Measurements from ENCODE around the gene SLC38A11. TPM values are rescaled to one million over a fixed set of nuclear protein-coding genes. Genes with fewer than 3 reads are reported as not detected.

Gene SLC38A11
- polyA plus RNA-seq, 1 of the 3 experiments (the other 2 are of a cell fraction) = not detected

GRCh38 chr2:164873210-164873908 is 82.0 kb downstream of the SLC38A11 start:
- POLR2A ChIA-PET = no interaction called here
- no peaks in the 10 kb centered on the region for H3K9me2 ChIP-seq
- no peaks in the 10 kb centered on the region for H3K9me3 ChIP-seq
- H3K27ac ChIP-seq (ENCODE audit: low read depth in 2 of 2, low read length in 1 of 2) = no peak overlapping the region
- H3K9ac ChIP-seq = no peak overlapping the region
- no peaks in the 10 kb centered on the region for H3K79me2 ChIP-seq (ENCODE audit: insufficient read depth)
- CTCF ChIA-PET = interaction anchor here (1.1 kb wide), 1 partner anchor 31 kb away, joined by 6 read pairs; the partner anchor contains the start of gene COBLL1
- H4K20me1 ChIP-seq (ENCODE audit: insufficient read depth) = no peaks in the 10 kb centered on the region
- H3K4me3 ChIP-seq (ENCODE audit: low read depth in 2 of 2, low read length in 1 of 2) = no peak overlapping the region
- H3K27me3 ChIP-seq (ENCODE audit: insufficient read depth) = no peaks in the 10 kb centered on the region
- 81% methylated on average over 9 of the region's 9 CpGs for WGBS (ENCODE audit: low lambda C conversion rate)
- no peaks in the 10 kb centered on the region for H3K36me3 ChIP-seq (replicated peaks in 1 of 2; ENCODE audit: control insufficient read depth in 1 of 2, insufficient read depth in 2 of 2, low read length in 1 of 2)
- H3F3A ChIP-seq (replicated peaks; ENCODE audit: insufficient read depth) = no peaks in the 10 kb centered on the region
- no peak overlapping the region for H2AFZ ChIP-seq (ENCODE audit: low read depth)
- DNase-seq = no peak
- TF ChIP-seq RXRA (IDR thresholded peaks at IDR 0.05; ENCODE audit: borderline replicate concordance, low read depth) = no peak
- TF ChIP-seq MEF2A (IDR thresholded peaks at IDR 0.05; ENCODE audit: borderline replicate concordance, low read depth) = no peak
- TF ChIP-seq ZBTB33 (IDR thresholded peaks at IDR 0.05; ENCODE audit: borderline replicate concordance, low read depth) = no peak
- no peak for TF ChIP-seq GABPA (IDR thresholded peaks at IDR 0.05; ENCODE audit: low read depth)
- TF ChIP-seq IRF3 (IDR thresholded peaks at IDR 0.05; ENCODE audit: low read depth, low read length) = no peak
- no peak for TF ChIP-seq JUND (IDR thresholded peaks at IDR 0.05)
- TF ChIP-seq TEAD4 (IDR thresholded peaks at IDR 0.05; ENCODE audit: borderline replicate concordance, insufficient read depth) = no peak
- no peak for TF ChIP-seq MAX (IDR thresholded peaks at IDR 0.05; ENCODE audit: low read depth)
- TF ChIP-seq USF1 (IDR thresholded peaks at IDR 0.05; ENCODE audit: borderline replicate concordance, low read depth) = no peak
- no peak for TF ChIP-seq TCF12 (IDR thresholded peaks at IDR 0.05)
- TF ChIP-seq USF2 (IDR thresholded peaks at IDR 0.05; ENCODE audit: borderline replicate concordance, low read depth, low read length) = no peak
- no peak for TF ChIP-seq FOSL2 (IDR thresholded peaks at IDR 0.05; ENCODE audit: borderline replicate concordance, low read depth)
- TF ChIP-seq PBX3 (IDR thresholded peaks at IDR 0.05) = no peak
- no peak for TF ChIP-seq EZH2phosphoT487 (IDR thresholded peaks at IDR 0.05; ENCODE audit: borderline replicate concordance, low read depth)
- no peak for TF ChIP-seq FOXJ3 (CRISPR knock-in tag; IDR thresholded peaks at IDR 0.05)
- no peak for TF ChIP-seq SIN3A (IDR thresholded peaks at IDR 0.05; ENCODE audit: borderline replicate concordance, low read depth, low read length)
- no peak for TF ChIP-seq RCOR1 (IDR thresholded peaks at IDR 0.05; ENCODE audit: low read length)
- TF ChIP-seq NFIC (IDR thresholded peaks at IDR 0.05; ENCODE audit: borderline replicate concordance) = no peak
- no peak for TF ChIP-seq MXI1 (IDR thresholded peaks at IDR 0.05; ENCODE audit: low read depth, low read length)
- TF ChIP-seq YY1 (IDR thresholded peaks at IDR 0.05; ENCODE audit: low read depth) = no peak
- no peaks in the 10 kb centered on the region for H3K4me1 ChIP-seq (ENCODE audit: control insufficient read depth in 1 of 2, insufficient read depth in 2 of 2, low read depth in 1 of 2, low read length in 1 of 2)
- H3K4me2 ChIP-seq = no peak overlapping the region

All from SK-N-SH (cell line).